K562 (cell line): ENCODE measurements around the gene RTL5. TPM values are rescaled to one million over a fixed set of nuclear protein-coding genes. Genes with fewer than 3 reads are reported as not detected.

Source experiments
- ATAC-seq: fragments of 200-7000 bp; cut with Tn5 transposase; 3 replicates; pipeline ENCODE4 v1.9.1; 2020; ENCODE audit warnings: moderate library complexity
- BruUV-seq: library from RNA; stranded (reverse); fragments of 400-500 nt; replicated peaks from 2 replicates; lab custom pipeline; 2021; lab: Mats Ljungman, UMichigan
- CTCF ChIA-PET: fragments of 300-600 bp; formaldehyde crosslinking; extraction: SDS; loops from one replicate; lab custom pipeline; 2021; ENCODE audit warnings: low intra/inter-chr PET ratio; lab: Yijun Ruan, JAX
- POLR2A ChIA-PET: fragments of 300-600, 350-650 bp; sonication (Branson Sonifier 250); formaldehyde crosslinking; extraction: SDS; loops from one replicate; lab custom pipeline; 2021; ENCODE audit warnings: antibody characterized with exemption, inconsistent platforms; lab: Yijun Ruan, JAX
- DNase-seq, 4 experiments: peaks; one replicate each; pipeline versions ENCODE4 v3.0.0 to v3.0.0-alpha.2; 2011 to 2018; ENCODE audit warnings: low spot score in 3 of 4, mixed read lengths in 3 of 4; ENCODE audit errors: extremely low read depth in 1 of 4
- FAIRE-seq: peaks from 2 replicates; lab custom pipeline; 2011; peaks lifted over from hg19 to GRCh38; lab: Jason Lieb, UNC
- H2AFZ ChIP-seq: 2 replicates; pipeline ENCODE4 v1.6.0; 2011; ENCODE audit warnings: low read depth, low read length, control low read depth, inconsistent platforms
- H3K27ac ChIP-seq: fragments of 200-600 bp; 3 replicates; pipeline ENCODE4 v1.8.0; 2011; ENCODE audit warnings: low read depth, mild to moderate bottlenecking, control low read depth, inconsistent platforms, low read length, moderate library complexity, mixed read lengths; ENCODE audit errors: extremely low read depth
- H3K27me3 ChIP-seq, 2 experiments: fragments of 300-600 bp in 1 of 2; 2 replicates in 1 of 2; 3 replicates in 1 of 2; pipeline versions ENCODE4 v1.6.0 to v1.8.0; 2011; ENCODE audit warnings: inconsistent platforms in 2 of 2, low read length in 2 of 2, mild to moderate bottlenecking in 1 of 2, mixed read lengths in 1 of 2, moderate library complexity in 1 of 2; ENCODE audit not compliant: control insufficient read depth in 2 of 2, insufficient read depth in 2 of 2
- H3K36me3 ChIP-seq: fragments of 300-600 bp; 3 replicates; pipeline ENCODE4 v1.8.0; 2011; ENCODE audit warnings: mild to moderate bottlenecking, low read length, inconsistent platforms; ENCODE audit not compliant: control insufficient read depth, insufficient read depth
- H3K4me1 ChIP-seq, 2 experiments: fragments of 200-600 bp in 1 of 2; replicated peaks in 1 of 2; 2 replicates in 1 of 2; 3 replicates in 1 of 2; pipeline versions ENCODE4 v1.5.1 to v1.8.0; 2011; ENCODE audit warnings: inconsistent platforms in 2 of 2, low read length in 2 of 2, mild to moderate bottlenecking in 1 of 2, mixed read lengths in 1 of 2, moderate library complexity in 1 of 2; ENCODE audit not compliant: control insufficient read depth in 2 of 2, insufficient read depth in 2 of 2
- H3K4me2 ChIP-seq: 2 replicates; pipeline ENCODE4 v1.6.1; 2011; ENCODE audit warnings: low read length, control low read depth, inconsistent platforms, mixed read lengths; ENCODE audit not compliant: insufficient read depth
- H3K4me3 ChIP-seq: fragments of 200-600 bp; sonication (generic), shearing (Covaris generic); 2 replicates; pipeline ENCODE4 v1.5.1; 2016; ENCODE audit warnings: control low read depth, inconsistent platforms
- H3K79me2 ChIP-seq: fragments of 200-600 bp; 3 replicates; pipeline ENCODE4 v1.8.0; 2011; ENCODE audit warnings: low read length, inconsistent platforms; ENCODE audit not compliant: control insufficient read depth, insufficient read depth
- H3K9ac ChIP-seq, 2 experiments: 2 replicates each; pipeline versions ENCODE4 v1.6.0 to v1.6.1; 2011; ENCODE audit warnings: low read depth in 2 of 2, low read length in 2 of 2, control low read depth in 1 of 2, inconsistent platforms in 1 of 2, mild to moderate bottlenecking in 1 of 2, mixed read lengths in 1 of 2; ENCODE audit not compliant: insufficient read depth in 1 of 2
- H3K9me1 ChIP-seq: one replicate; pipeline ENCODE4 v1.6.0; 2011; ENCODE audit warnings: inconsistent platforms, mild to moderate bottlenecking, low read length, moderate library complexity; ENCODE audit not compliant: control insufficient read depth, insufficient read depth
- H3K9me3 ChIP-seq: replicated peaks from 2 replicates; pipeline ENCODE4 v1.5.1; 2011; ENCODE audit warnings: low read depth, low read length, inconsistent platforms; ENCODE audit not compliant: control insufficient read depth, insufficient read depth
- H4K20me1 ChIP-seq: replicated peaks from 2 replicates; pipeline ENCODE4 v1.6.1; 2011; ENCODE audit warnings: low read length, inconsistent platforms, mixed read lengths; ENCODE audit not compliant: control insufficient read depth, insufficient read depth
- FOS ChIP-seq: IDR thresholded peaks from 3 replicates; pipeline ENCODE4 v1.6.1; 2011; ENCODE audit not compliant: insufficient read length; ENCODE audit errors: extremely low read depth
- HOMEZ ChIP-seq: fragments of 250-450 bp; sonication (Bioruptor Pico); IDR thresholded peaks from 2 replicates; pipeline ENCODE4 v1.4.0; 2020; ENCODE audit warnings: mild to moderate bottlenecking, moderate library complexity
- LCOR ChIP-seq: sonication (generic); formaldehyde crosslinking; IDR thresholded peaks from 2 replicates; pipeline ENCODE4 v1.8.0; 2022; ENCODE audit warnings: mild to moderate bottlenecking, missing genetic modification reagents
- MNT ChIP-seq, 2 experiments: fragments of 450-650 bp; conservative IDR thresholded peaks; 2 replicates each; pipeline ENCODE4 v1.6.1; 2017; ENCODE audit warnings: mild to moderate bottlenecking in 2 of 2, moderate library complexity in 2 of 2
- NELFE ChIP-seq: IDR thresholded peaks from 2 replicates; pipeline ENCODE4 v1.6.1; 2011; ENCODE audit warnings: mild to moderate bottlenecking; ENCODE audit not compliant: insufficient read depth, insufficient read length
- NR4A1 ChIP-seq, 2 experiments: fragments of 250-450 bp in 1 of 2; fragments of 450-650 bp in 1 of 2; sonication (Bioruptor Pico) in 1 of 2; IDR thresholded peaks; 2 replicates each; pipeline versions ENCODE4 v1.4.0 to v1.6.1; 2016 to 2020; ENCODE audit warnings: mild to moderate bottlenecking in 2 of 2, missing compliant biosample characterization in 1 of 2, missing genetic modification characterization in 1 of 2, moderate library complexity in 1 of 2
- SIX5 ChIP-seq, 2 experiments: IDR thresholded peaks; 2 replicates each; pipeline ENCODE4 v1.6.1; 2011; ENCODE audit warnings: low read length in 2 of 2, borderline replicate concordance in 1 of 2, low read depth in 1 of 2, mild to moderate bottlenecking in 1 of 2, moderate library complexity in 1 of 2; ENCODE audit not compliant: insufficient read depth in 1 of 2
- SMARCC2 ChIP-seq: fragments of 450-650 bp; IDR thresholded peaks from 2 replicates; pipeline ENCODE4 v1.6.1; 2017; ENCODE audit warnings: antibody characterized with exemption, moderate library complexity, mild to moderate bottlenecking, low read depth
- ZNF398 ChIP-seq: fragments of 250-450 bp; sonication (Bioruptor Pico); IDR thresholded peaks from 2 replicates; pipeline ENCODE4 v1.8.0; 2021; ENCODE audit warnings: moderate library complexity, mild to moderate bottlenecking, inconsistent platforms
- ZNF780A ChIP-seq: fragments of 250-450 bp; sonication (Bioruptor Pico); IDR thresholded peaks from 2 replicates; pipeline ENCODE4 v1.5.0; 2021; ENCODE audit warnings: mild to moderate bottlenecking
- WGBS: fragments of 100-300 bp; shearing (Covaris generic); methylation state at CpG from one replicate; pipeline ENCODE4 v1.1.6; 2016; ENCODE audit warnings: low coverage, mixed read lengths; ENCODE audit not compliant: insufficient coverage; ENCODE audit errors: missing lambda C conversion rate; 5-methylcytosine and 5-hydroxymethylcytosine counted together
- in situ Hi-C: fragments of 300-500 bp; cut with MboI; formaldehyde crosslinking; loops from 4 replicates; pipeline ENCODE4 v1.15.0; 2018; ENCODE audit warnings: inconsistent platforms, mixed read lengths
- intact Hi-C: fragments of 100-400 bp; cut with micrococcal nuclease; formaldehyde crosslinking; loops from 2 replicates; pipeline ENCODE4 v1.14.2; 2022
- polyA plus RNA-seq, 8 experiments: library from polyadenylated mRNA; depleted of rRNA in 4 of 8; stranded (reverse) in 5 of 8; unstranded in 3 of 8; fragments of >200 nt; fragmentation: Nextera tagmentation in 2 of 8; fragmentation: Illumina TruSeq in 1 of 8; extraction: Ambion mirVana in 2 of 8; extraction: Trizol in 1 of 8; gene quantifications; 2 replicates each; pipeline versions ENCODE4 v1.2.1 to v1.2.3, GENCODE V29; 2011 to 2014; ENCODE audit warnings: inconsistent platforms in 1 of 8, missing spikeins in 1 of 8
- total RNA-seq, 7 experiments: library from RNA; depleted of rRNA in 6 of 7; stranded (reverse); fragments of >200 nt in 6 of 7; fragmentation: Illumina TruSeq in 2 of 7; extraction: Trizol in 2 of 7; gene quantifications; 2 replicates each; pipeline versions ENCODE4 v1.2.1 to v1.2.3, GENCODE V29; 2011 to 2021; ENCODE audit warnings: low replicate concordance in 1 of 7

Gene RTL5
- total and polyA plus RNA-seq, 9 of the 15 experiments (the other 6 are each of a cell fraction or from before 2014, with no cell fraction given): 0.03 TPM; not detected in 8

- intact Hi-C loops: no loop called here
- no peak overlapping the region for H3K4me3 ChIP-seq
- DNase-seq: no peak
- H3K27me3 ChIP-seq: peaks cover 0 to 17% of the 10 kb centered on the region in 2 experiments; a peak in 2 of 5 replicates
- no peaks in the 10 kb centered on the region for H3K9me3 ChIP-seq
- no peak overlapping the region for H3K27ac ChIP-seq
- no peak overlapping the region for H3K9ac ChIP-seq
- H2AFZ ChIP-seq: no peak overlapping the region
- FAIRE-seq: no peak
- ATAC-seq: no peak
- H3K36me3 ChIP-seq: no peaks in the 10 kb centered on the region
- TF ChIP-seq MNT (conservative IDR thresholded peaks at IDR 0.05) (no peak), SMARCC2 (no peak), HOMEZ (CRISPR knock-in tag) (no peak), ZNF780A (no peak), ZNF398 (CRISPR knock-in tag) (no peak), NELFE (no peak), LCOR (no peak), NR4A1 (CRISPR knock-in tag; IDR thresholded peaks at IDR 0.05) (no peak), NR4A1 (tag; IDR thresholded peaks at IDR 0.05) (no peak), FOS (no peak), SIX5 (IDR thresholded peaks at IDR 0.05; ENCODE audit: borderline replicate concordance in 1 of 2, insufficient read depth in 1 of 2, low read depth in 1 of 2, low read length in 2 of 2) (no peak)
- TF ChIP-seq, all 486 proteins: peak for 0
- Histone ChIP-seq H4K20me1 (no peaks in the 10 kb centered on the region; the same call in 1 of the 2 replicates), H3K4me2 (no peak overlapping the region), H3K79me2 (no peaks in the 10 kb centered on the region), H3K9me1 (no peaks in the 10 kb centered on the region), H3K4me1 (no peaks in the 10 kb centered on the region)
- ChIA-PET CTCF (no interaction called here), POLR2A (no interaction called here)
- no TSS peak for BruUV-seq
- in situ Hi-C loops: no loop called here
- WGBS: 0% methylated on average over 3 of the region's 6 CpGs
Measured at GRCh38 chrX:72088761-72089160, 43.0 kb downstream of the RTL5 start.
